ENCODE data around the gene POLR1H.

- TF ChIP-seq POLR2A (IDR thresholded peaks at IDR 0.05) = no peak
- TF ChIP-seq, protein P1, sequence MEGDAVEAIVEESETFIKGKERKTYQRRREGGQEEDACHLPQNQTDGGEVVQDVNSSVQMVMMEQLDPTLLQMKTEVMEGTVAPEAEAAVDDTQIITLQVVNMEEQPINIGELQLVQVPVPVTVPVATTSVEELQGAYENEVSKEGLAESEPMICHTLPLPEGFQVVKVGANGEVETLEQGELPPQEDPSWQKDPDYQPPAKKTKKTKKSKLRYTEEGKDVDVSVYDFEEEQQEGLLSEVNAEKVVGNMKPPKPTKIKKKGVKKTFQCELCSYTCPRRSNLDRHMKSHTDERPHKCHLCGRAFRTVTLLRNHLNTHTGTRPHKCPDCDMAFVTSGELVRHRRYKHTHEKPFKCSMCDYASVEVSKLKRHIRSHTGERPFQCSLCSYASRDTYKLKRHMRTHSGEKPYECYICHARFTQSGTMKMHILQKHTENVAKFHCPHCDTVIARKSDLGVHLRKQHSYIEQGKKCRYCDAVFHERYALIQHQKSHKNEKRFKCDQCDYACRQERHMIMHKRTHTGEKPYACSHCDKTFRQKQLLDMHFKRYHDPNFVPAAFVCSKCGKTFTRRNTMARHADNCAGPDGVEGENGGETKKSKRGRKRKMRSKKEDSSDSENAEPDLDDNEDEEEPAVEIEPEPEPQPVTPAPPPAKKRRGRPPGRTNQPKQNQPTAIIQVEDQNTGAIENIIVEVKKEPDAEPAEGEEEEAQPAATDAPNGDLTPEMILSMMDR (IDR thresholded peaks at IDR 0.05) = no peak
These were observed 2.2 kb downstream of the POLR1H start for GRCh38 chr6:30063315-30063714.
